Measurements from ENCODE around the gene DNAI4. TPM values are rescaled to one million over a fixed set of nuclear protein-coding genes. Genes with fewer than 3 reads are reported as not detected.

DNAI4 gene
- total and polyA plus RNA-seq, 9 of the 15 experiments (the other 6 are each of a cell fraction or from before 2014, with no cell fraction given): 0.57 to 4.8 (median 2.6) TPM; not detected in 1

- TF ChIP-seq ZNF318 (IDR thresholded peaks at IDR 0.05; ENCODE audit: borderline replicate concordance in 1 of 2, low read depth in 1 of 2): no peak
- TF ChIP-seq FOS (IDR thresholded peaks at IDR 0.05; ENCODE audit: extremely low read depth, insufficient read length): no peak
- no peak for TF ChIP-seq ZNF699 (CRISPR knock-in tag; IDR thresholded peaks at IDR 0.05; ENCODE audit: insufficient replicate concordance)
- peak; percentile 34; the same call in 1 of the 2 replicates for TF ChIP-seq HMBOX1 (IDR thresholded peaks at IDR 0.05)
- peak; percentile 9 for TF ChIP-seq HDAC3 (IDR thresholded peaks at IDR 0.05; ENCODE audit: borderline replicate concordance, partially characterized antibody)
- no peak for TF ChIP-seq ZBTB5 (IDR thresholded peaks at IDR 0.05)
- TF ChIP-seq ATF3 (IDR thresholded peaks at IDR 0.05): peak; percentile 20; the same call in 1 of the 2 replicates
- no peak for TF ChIP-seq ATF3 (CRISPR knock-in tag; conservative IDR thresholded peaks at IDR 0.05)
- TF ChIP-seq ZBTB34 (CRISPR knock-in tag; IDR thresholded peaks at IDR 0.05): no peak
- TF ChIP-seq ZNF511 (CRISPR knock-in tag; IDR thresholded peaks at IDR 0.05): no peak
- TF ChIP-seq COPS2 (conservative IDR thresholded peaks at IDR 0.05): no peak
These were observed 2.9 kb upstream of the DNAI4 start (continued) for GRCh38 chr1:66927528-66927927.
